Endodermal cell (in vitro differentiated cells): ENCODE results near the gene CPN2. TPM values are rescaled to one million over a fixed set of nuclear protein-coding genes. Genes with fewer than 3 reads are reported as not detected.
A peak's percentile ranks its signal among the peaks of the same experiment; 100 is the strongest.

Source experiments
- DNase-seq: peaks from one replicate; pipeline ENCODE4 v3.0.0-alpha.2; 2017
- H3K27ac ChIP-seq: 2 replicates; pipeline ENCODE4 v1.5.1; 2013; ENCODE audit warnings: mild to moderate bottlenecking, low read depth, low read length, moderate library complexity
- H3K27me3 ChIP-seq: 2 replicates; pipeline ENCODE4 v1.6.1; 2013; ENCODE audit warnings: mild to moderate bottlenecking, low read length, moderate library complexity; ENCODE audit not compliant: insufficient read depth, control insufficient read depth, poor library complexity, severe bottlenecking
- H3K36me3 ChIP-seq: 2 replicates; pipeline ENCODE4 v1.7.0; 2013; ENCODE audit warnings: mild to moderate bottlenecking, low read length, moderate library complexity; ENCODE audit not compliant: control insufficient read depth, insufficient read depth
- H3K4me1 ChIP-seq: one replicate; pipeline ENCODE4 v1.7.0; 2013; ENCODE audit warnings: low read length; ENCODE audit not compliant: control insufficient read depth, insufficient read depth
- H3K4me3 ChIP-seq: 2 replicates; pipeline ENCODE4 v1.5.1; 2013; ENCODE audit warnings: mild to moderate bottlenecking, low read length, moderate library complexity
- H3K9ac ChIP-seq: 2 replicates; pipeline ENCODE4 v1.6.1; 2013; ENCODE audit warnings: mild to moderate bottlenecking, low read length, moderate library complexity; ENCODE audit not compliant: poor library complexity, severe bottlenecking; ENCODE audit errors: extremely low read depth
- H3K9me3 ChIP-seq: 2 replicates; pipeline ENCODE4 v1.6.1; 2013; ENCODE audit warnings: mild to moderate bottlenecking, low read length, moderate library complexity; ENCODE audit not compliant: control insufficient read depth
- H3K27ac Mint-ChIP-seq: 2 replicates; pipeline ENCODE4 v1.8.0; 2020; ENCODE audit warnings: mixed read lengths
- H3K27me3 Mint-ChIP-seq: 2 replicates; pipeline ENCODE4 v1.8.0; 2021; ENCODE audit warnings: mild to moderate bottlenecking, mixed read lengths; ENCODE audit not compliant: insufficient read depth
- H3K36me3 Mint-ChIP-seq: 2 replicates; pipeline ENCODE4 v1.8.0; 2020; ENCODE audit warnings: low read depth, mixed read lengths
- H3K4me1 Mint-ChIP-seq: 2 replicates; pipeline ENCODE4 v1.8.0; 2020; ENCODE audit warnings: mixed read lengths
- H3K4me3 Mint-ChIP-seq: 2 replicates; pipeline ENCODE4 v1.8.0; 2020; ENCODE audit warnings: mild to moderate bottlenecking, moderate library complexity, mixed read lengths
- H3K9me3 Mint-ChIP-seq: 2 replicates; pipeline ENCODE4 v1.8.0; 2020; ENCODE audit warnings: mild to moderate bottlenecking, mixed read lengths
- WGBS, 2 experiments: methylation state at CpG; one replicate each; pipeline versions ENCODE4 v1.1.5 to v1.1.7; 2013; ENCODE audit warnings: missing lambda C conversion rate in 2 of 2, mixed read lengths in 1 of 2; ENCODE audit not compliant: insufficient coverage in 1 of 2, insufficient read length in 1 of 2; 5-methylcytosine and 5-hydroxymethylcytosine counted together
- total RNA-seq, 2 donors: library from RNA; stranded (reverse); fragmentation: NEBNext Ultra II Directional in 1 of 2; extraction: Animal tissue kit (Norgen Biotek cat#: 25700) in 1 of 2; gene quantifications; 2 replicates in 1 of 2; 3 replicates in 1 of 2; pipeline ENCODE4 v1.2.1, GENCODE V29; 2021
- TF ChIP-seq, protein P1 (sequence below): fragments of 200-600 bp; sonication (generic); conservative IDR thresholded peaks from 2 replicates; pipeline ENCODE4 v1.5.0; 2021; ENCODE audit warnings: antibody characterized with exemption, mild to moderate bottlenecking

CPN2 gene
- total RNA-seq, 2 donors from 2014 or later, result 0.22 TPM; not detected in 1

DNA sequence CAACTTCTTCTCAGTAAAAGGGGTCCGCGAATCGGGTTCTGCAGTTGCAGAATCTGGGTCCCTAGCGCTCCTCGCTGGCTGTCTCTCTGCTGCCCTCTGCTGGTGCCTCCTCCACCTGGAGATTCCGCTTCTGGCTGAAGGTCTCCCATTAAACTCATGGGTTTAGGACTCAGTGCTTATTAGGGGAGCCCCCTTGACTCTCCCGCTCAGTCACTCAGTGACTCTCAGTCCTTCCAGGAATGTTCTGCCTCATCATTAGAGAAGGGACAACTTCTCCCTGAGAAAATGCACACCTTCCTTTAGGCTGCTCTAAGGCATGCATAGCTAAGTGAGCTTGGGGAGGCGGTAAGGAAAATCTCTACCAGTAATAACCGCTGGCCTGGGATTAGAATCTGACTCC is 7.1 kb downstream of the CPN2 start:
- WGBS, 2 experiments, result 43 to 49% methylated on average over 9 of the region's 9 CpGs
- H3K36me3 ChIP-seq, result no peaks in the 10 kb centered on the region
- H3K9ac ChIP-seq, result no peak overlapping the region
- no peaks in the 10 kb centered on the region for H3K9me3 Mint-ChIP-seq
- H3K9me3 ChIP-seq, result no peaks in the 10 kb centered on the region
- H3K4me1 Mint-ChIP-seq, result peaks cover 17% of the 10 kb centered on the region
- no peaks in the 10 kb centered on the region for H3K36me3 Mint-ChIP-seq
- H3K27ac Mint-ChIP-seq, result no peak overlapping the region
- no peak overlapping the region for H3K4me3 Mint-ChIP-seq
- peaks cover 18% of the 10 kb centered on the region for H3K27me3 ChIP-seq
- no peak overlapping the region for H3K27ac ChIP-seq
- peaks cover 11% of the 10 kb centered on the region for H3K4me1 ChIP-seq
- DNase-seq, result peak; percentile 96
- TF ChIP-seq, protein P1, sequence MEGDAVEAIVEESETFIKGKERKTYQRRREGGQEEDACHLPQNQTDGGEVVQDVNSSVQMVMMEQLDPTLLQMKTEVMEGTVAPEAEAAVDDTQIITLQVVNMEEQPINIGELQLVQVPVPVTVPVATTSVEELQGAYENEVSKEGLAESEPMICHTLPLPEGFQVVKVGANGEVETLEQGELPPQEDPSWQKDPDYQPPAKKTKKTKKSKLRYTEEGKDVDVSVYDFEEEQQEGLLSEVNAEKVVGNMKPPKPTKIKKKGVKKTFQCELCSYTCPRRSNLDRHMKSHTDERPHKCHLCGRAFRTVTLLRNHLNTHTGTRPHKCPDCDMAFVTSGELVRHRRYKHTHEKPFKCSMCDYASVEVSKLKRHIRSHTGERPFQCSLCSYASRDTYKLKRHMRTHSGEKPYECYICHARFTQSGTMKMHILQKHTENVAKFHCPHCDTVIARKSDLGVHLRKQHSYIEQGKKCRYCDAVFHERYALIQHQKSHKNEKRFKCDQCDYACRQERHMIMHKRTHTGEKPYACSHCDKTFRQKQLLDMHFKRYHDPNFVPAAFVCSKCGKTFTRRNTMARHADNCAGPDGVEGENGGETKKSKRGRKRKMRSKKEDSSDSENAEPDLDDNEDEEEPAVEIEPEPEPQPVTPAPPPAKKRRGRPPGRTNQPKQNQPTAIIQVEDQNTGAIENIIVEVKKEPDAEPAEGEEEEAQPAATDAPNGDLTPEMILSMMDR, result peak; percentile 99
- no peak overlapping the region for H3K4me3 ChIP-seq
- H3K27me3 Mint-ChIP-seq, result peaks cover 39% of the 10 kb centered on the region

DNA sequence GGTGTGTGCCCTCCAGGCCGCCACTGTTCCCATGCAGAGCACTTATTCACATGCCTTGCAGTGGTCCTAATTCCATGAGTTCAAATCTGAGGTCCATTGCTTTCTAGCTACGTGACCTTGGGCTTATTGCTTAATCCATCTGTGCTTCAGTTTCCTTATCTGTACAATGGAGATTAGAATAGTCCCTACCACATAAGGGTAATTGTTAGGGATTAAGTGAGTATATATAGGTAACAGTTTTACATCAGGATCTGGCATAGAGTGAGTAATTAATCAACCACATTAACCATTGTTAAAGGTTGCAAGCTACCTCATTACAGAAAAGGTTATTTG is 7.6 kb downstream of the CPN2 start:
- no peaks in the 10 kb centered on the region for H3K36me3 ChIP-seq
- no peaks in the 10 kb centered on the region for H3K9me3 ChIP-seq
- Mint-ChIP-seq H3K4me3 (no peak overlapping the region), H3K27me3 (peaks cover 39% of the 10 kb centered on the region), H3K36me3 (no peaks in the 10 kb centered on the region), H3K9me3 (no peaks in the 10 kb centered on the region), H3K4me1 (peaks cover 18% of the 10 kb centered on the region), H3K27ac (no peak overlapping the region)
- peaks cover 11% of the 10 kb centered on the region for H3K4me1 ChIP-seq
- no peak for DNase-seq
- no peak overlapping the region for H3K4me3 ChIP-seq
- TF ChIP-seq, protein P1, result no peak
- H3K27ac ChIP-seq, result no peak overlapping the region
- H3K9ac ChIP-seq, result no peak overlapping the region
- peaks cover 18% of the 10 kb centered on the region for H3K27me3 ChIP-seq
- WGBS, 2 experiments, result 80 to 88% methylated on average over 1 to 2 of the region's 2 CpGs

DNA sequence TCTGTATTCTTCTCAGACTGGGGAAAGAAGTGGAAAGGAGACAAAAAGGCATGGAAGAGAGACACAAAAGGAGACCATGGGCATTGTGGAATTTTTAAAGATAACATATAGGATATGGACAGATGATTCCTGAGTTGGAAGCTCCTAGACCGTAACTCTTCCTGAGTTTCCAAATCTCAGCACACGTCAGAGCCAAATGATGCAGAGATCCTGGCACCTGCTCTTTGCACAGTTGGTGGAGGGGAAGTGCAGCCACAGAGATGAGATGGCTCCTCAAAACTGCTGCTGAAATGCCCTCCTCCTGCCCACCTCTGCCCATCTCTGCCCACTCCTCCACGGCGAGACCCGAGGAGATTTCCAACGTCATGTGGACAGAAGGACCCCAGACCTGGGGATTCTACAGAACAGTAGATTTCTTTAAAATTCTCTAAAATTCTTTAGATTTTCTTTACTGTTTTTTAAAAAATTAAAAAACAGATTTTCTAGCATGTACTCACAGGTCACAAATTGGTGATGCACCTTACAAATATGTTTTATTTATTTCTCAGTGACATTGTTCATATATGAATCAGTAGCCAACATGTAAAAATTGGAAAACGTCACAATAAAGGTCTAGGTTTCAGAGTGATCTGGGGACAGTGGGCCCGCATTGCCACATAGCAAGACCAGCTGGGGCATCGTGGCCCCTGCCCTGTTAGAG is 8.1 kb downstream of the CPN2 start:
- Histone ChIP-seq H3K4me1 (peaks cover 15% of the 10 kb centered on the region), H3K36me3 (no peaks in the 10 kb centered on the region), H3K9ac (no peak overlapping the region), H3K4me3 (no peak overlapping the region), H3K9me3 (no peaks in the 10 kb centered on the region), H3K27ac (no peak overlapping the region), H3K27me3 (peaks cover 18% of the 10 kb centered on the region)
- H3K9me3 Mint-ChIP-seq, result no peaks in the 10 kb centered on the region
- no peak for DNase-seq
- H3K27me3 Mint-ChIP-seq, result peaks cover 37% of the 10 kb centered on the region
- H3K4me1 Mint-ChIP-seq, result peaks cover 24% of the 10 kb centered on the region
- no peaks in the 10 kb centered on the region for H3K36me3 Mint-ChIP-seq
- TF ChIP-seq, protein P1, result no peak
- H3K27ac Mint-ChIP-seq, result no peak overlapping the region
- 83 to 100% methylated on average over 5 to 9 of the region's 9 CpGs for WGBS, 2 experiments
- no peak overlapping the region for H3K4me3 Mint-ChIP-seq
